HG03025 (cell line): Measurements from ENCODE around the gene DTWD2.

Experiments
- ATAC-seq: cut with Tn5 transposase; IDR thresholded peaks from one replicate; pipeline ENCODE4 v1.9.1; 2021; ENCODE audit warnings: mild to moderate bottlenecking, moderate library complexity; ENCODE audit not compliant: unreplicated experiment, low FRiP score

Gene DTWD2

GRCh38 chr5:118791926-118792734, 196.2 kb downstream of the DTWD2 start:
- peak; percentile 94 for ATAC-seq

- no peak for ATAC-seq
Measured at GRCh38 chr5:118789366-118789765, 199.0 kb downstream of the DTWD2 start.

- no peak for ATAC-seq
Measured at GRCh38 chr5:118788351-118788750, 200.0 kb downstream of the DTWD2 start.
